ENCODE results near the gene AFAP1L2. TPM values are rescaled to one million over a fixed set of nuclear protein-coding genes. Genes with fewer than 3 reads are reported as not detected.

Gene AFAP1L2
- total RNA-seq, 1 experiment from 2014 or later = 1.7 TPM

GRCh38 chr10:114408968-114409444 lies 4.7 kb upstream of the AFAP1L2 start:
- DNase-seq (ENCODE audit: low read depth) = no peak

DNA sequence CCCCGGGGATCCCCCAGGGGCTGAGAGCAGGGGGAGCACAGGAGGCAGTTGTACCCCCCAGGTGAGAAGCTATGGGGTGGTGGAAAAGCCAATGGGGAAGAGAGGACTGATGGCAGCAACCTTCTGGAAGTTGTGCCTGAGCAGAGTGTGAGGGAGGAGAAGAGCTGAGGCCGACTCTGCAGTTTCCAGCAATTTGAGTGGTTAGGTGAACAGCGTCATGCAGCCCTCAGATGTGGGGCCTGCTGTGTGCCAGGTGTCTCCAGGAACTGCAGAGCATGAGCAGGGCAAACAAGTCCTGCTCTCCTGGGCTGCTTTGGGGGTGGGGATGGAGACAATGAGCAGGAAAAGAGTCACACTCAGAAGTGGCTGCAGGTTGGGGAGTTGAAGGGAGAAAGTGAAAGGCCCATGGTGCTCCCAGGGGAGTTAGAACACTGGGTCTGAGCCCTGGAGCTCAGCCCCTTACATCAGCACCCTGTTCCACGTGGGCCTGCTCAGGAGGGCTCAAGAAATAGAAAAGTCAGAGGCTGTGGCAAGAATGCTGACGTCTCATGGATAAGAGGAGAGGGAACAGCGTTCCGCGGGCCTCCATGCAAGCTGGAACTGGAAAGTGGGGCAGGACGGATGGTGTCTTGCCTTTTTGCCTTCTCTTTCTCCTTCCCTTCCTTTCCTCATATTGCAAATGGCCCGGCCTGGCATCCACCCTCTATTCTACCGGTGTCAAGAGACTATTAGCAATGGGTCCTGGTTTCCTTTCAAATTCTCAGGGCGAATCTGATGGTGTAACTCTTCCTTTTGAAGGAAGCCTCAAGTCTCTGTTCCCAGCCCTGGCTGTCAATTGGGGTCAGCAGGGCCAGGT lies 4.0 kb upstream of the AFAP1L2 start:
- no peak for DNase-seq (ENCODE audit: low read depth)

DNA sequence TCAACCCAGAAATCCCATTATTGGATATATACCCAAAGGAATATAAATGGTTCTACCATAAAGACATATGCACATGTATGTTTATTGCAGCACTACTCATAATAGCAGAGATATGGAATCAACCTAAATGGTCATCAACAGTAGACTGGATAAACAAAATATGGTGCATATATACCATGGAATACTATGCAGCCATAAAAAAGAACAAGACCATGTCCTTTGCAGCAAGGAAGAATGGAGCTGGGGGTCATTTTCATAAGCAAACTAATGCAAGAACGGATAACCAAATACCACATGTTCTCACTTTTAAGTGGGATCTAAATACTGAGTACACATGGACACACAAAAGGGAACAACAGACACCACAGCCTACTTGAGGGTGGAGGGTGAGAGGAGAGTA lies 2.2 kb upstream of the AFAP1L2 start:
- DNase-seq (ENCODE audit: low read depth) = no peak

GRCh38 chr10:114405011-114405350 lies 679 bp upstream of the AFAP1L2 start:
- DNase-seq (ENCODE audit: low read depth) = no peak

- DNase-seq (ENCODE audit: low read depth) = no peak
Observed at GRCh38 chr10:114403541-114404161, 651 bp downstream of the AFAP1L2 start.

GRCh38 chr10:114402871-114403540 lies 1.3 kb downstream of the AFAP1L2 start:
- no peak for DNase-seq (ENCODE audit: low read depth)

GRCh38 chr10:114402233-114402632 lies 2.1 kb downstream of the AFAP1L2 start:
- no peak for DNase-seq (ENCODE audit: low read depth)

DNA sequence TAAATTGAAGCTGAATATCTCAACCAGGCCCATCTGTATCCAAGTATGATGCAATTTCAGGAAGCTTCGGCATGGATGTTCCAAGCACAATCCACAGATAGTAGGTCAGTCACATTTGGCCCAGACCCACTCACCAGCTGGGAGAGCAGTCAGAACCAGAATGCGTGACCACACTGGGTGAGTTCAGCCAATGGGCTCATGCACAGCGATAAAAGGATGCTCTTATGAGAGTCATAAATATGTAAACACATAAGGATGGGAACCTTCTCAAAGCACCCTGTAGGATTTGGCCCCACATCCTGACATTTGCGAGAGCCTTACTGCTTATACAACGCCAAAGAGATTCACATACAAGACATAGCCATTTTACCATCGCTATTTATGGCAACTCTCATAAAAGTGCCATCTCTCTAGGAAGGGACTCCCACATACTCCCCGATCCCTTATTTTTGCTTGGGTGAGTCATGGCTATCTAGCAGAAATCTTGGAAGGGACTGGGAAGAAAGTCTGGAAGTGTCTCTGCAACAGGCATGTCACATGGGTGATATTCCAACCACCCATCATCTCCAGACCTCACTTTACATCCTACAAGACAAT lies 3.0 kb downstream of the AFAP1L2 start:
- peak; percentile 39 for DNase-seq (ENCODE audit: low read depth)

GRCh38 chr10:114400091-114400490 lies 4.2 kb downstream of the AFAP1L2 start:
- DNase-seq (ENCODE audit: low read depth) = no peak

GRCh38 chr10:114399576-114399975 lies 4.7 kb downstream of the AFAP1L2 start:
- peak; percentile 38 for DNase-seq (ENCODE audit: low read depth)

GRCh38 chr10:114398587-114399331 lies 5.5 kb downstream of the AFAP1L2 start:
- no peak for DNase-seq (ENCODE audit: low read depth)

GRCh38 chr10:114397651-114398145 lies 6.6 kb downstream of the AFAP1L2 start:
- no peak for DNase-seq (ENCODE audit: low read depth)

- DNase-seq (ENCODE audit: low read depth) = no peak
Observed at GRCh38 chr10:114396464-114396863, 7.8 kb downstream of the AFAP1L2 start.

DNA sequence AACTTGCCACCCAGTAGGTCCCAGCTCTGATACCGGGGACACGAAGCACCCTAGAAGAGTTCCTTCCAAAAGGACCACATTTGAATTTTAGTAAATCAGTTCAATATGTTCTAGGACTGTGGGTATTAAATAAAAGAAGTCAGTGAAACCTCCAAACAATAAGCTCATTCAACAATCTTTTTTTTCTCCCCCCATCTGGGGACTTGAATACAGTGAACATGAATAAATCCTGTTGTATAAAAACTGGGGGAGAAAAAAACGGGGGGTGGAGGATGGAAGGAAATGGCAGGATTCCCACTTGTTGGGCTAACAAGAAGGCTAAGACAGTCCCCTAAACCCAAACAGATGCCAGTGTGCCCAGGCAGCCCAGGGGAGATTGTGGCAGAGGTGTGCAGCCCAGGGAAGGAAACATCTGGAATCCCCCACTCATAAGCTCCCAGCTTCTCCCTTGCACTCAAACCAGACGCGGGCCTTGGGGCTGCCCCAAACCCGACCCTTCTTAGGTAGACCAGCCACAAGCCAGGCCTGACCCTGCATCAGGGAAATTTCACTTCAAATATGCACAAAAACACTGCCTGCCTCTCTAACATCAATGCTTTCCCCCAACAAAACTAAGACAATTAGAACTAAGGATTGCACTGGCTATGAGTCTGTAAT lies 8.8 kb downstream of the AFAP1L2 start:
- no peak for DNase-seq (ENCODE audit: low read depth)

DNA sequence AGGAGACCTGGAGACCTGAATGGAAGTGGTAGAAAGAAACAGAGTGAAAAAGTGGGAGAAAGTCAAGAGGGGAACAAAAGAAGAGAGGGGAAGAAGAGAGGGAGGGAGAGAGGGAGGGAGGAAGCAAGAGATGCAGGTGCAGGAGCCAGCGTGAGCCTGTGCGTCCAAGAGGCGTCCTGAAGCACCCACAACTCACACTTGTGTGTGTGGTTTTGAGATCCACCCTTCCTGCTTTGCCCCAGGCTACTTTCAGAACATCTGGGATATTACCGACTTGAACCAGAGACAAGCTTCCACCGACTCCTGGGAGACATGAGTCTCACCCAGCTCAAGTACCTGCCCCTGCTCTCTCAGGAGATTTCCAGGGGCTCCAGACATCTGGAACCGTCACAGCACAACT lies 9.8 kb downstream of the AFAP1L2 start:
- DNase-seq (ENCODE audit: low read depth) = no peak

- no peak for DNase-seq (ENCODE audit: low read depth)
Observed at GRCh38 chr10:114393886-114394285, 10.4 kb downstream of the AFAP1L2 start.

DNA sequence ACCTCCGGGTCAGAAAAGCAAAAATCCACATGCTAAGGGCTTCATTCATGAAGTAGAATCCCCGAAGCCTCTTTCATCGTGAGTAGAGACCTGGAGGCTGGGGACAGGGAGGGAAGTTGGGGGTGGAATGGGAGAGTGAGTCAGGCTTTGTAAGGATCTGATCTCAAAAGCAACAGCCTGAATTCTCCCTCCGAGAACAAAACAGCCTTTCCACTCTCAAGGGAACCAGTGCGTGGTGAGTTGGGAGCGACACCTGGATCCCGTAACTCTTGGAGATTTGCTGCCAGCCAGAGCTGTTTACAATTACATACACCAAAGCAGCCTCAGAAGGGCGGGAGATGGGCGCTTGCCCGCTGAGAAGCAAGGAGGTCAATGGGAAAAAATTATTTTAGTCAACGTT lies 10.8 kb downstream of the AFAP1L2 start:
- DNase-seq (ENCODE audit: low read depth) = peak; percentile 70

- no peak for DNase-seq (ENCODE audit: low read depth)
Observed at GRCh38 chr10:114392112-114392835, 12.0 kb downstream of the AFAP1L2 start.

- no peak for DNase-seq (ENCODE audit: low read depth)
Observed at GRCh38 chr10:114391599-114391998, 12.7 kb downstream of the AFAP1L2 start.

- peak; percentile 97 for DNase-seq (ENCODE audit: low read depth)
Observed at GRCh38 chr10:114389426-114389825, 14.9 kb downstream of the AFAP1L2 start.

Measured in M059J (cell line).